Activated T-cell treated with anti-CD3 and anti-CD28 coated beads for 48 hours (primary cell): Measurements from ENCODE around the gene SURF6.
"Not testable (repeated sequence)": the region's sequence is repeated elsewhere in the genome, so short reads cannot be mapped to it uniquely, and the experiment has no call there.

ENCODE experiments used
- DNase-seq: peaks from one replicate; pipeline ENCODE4 v3.0.0-alpha.2; 2020; ENCODE audit warnings: low read depth

SURF6 gene

GRCh38 chr9:133290751-133291302 is 45.2 kb downstream of the SURF6 start:
- DNase-seq = no peak

- no peak for DNase-seq
Measured at GRCh38 chr9:133286523-133286922, 49.5 kb downstream of the SURF6 start.

DNA sequence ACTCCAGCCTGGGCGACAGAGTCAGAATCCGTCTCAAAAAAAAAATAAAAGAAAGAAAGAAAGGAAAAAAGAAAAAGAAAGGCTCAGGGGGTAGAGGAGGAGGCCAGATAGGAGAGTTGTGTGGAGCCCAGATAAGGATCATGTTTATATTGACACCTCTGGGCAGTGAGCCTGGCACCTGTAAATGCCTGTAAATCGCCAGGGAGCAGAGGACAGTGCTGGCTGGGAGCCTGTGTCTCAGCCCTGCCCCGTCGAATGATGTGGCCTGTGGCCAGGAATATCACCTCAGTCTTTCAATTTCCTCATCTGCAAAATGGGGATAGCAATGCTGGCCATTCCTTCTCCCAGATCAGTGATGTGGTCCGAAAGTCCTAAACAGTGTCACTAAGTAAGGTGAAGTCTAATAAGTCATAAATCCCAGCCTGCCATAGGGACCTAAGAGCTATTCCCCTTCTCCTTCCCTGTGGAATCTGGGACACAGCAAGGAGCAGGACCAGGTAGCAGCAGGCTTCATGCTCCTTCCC is 50.7 kb downstream of the SURF6 start:
- no peak for DNase-seq

DNA sequence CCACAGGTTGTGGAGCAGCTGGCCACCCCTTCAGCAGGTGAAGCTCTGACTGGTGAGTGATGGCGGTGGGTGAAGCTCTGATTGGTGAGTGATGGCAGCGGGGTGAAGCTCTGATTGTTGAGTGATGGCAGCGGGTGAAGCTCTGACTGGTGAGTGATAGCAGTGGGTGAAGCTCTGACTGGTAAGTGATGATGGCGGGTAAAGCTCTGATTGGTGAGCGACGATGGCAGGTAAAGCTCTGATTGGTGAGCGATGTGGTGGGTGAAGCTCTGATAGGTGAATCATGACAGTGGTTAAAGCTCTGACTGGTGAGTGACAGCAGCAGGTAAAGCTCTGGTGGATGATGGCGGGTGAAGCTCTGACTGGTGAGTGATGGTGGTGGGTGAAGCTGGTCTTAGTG is 51.6 kb downstream of the SURF6 start:
- no peak for DNase-seq

DNA sequence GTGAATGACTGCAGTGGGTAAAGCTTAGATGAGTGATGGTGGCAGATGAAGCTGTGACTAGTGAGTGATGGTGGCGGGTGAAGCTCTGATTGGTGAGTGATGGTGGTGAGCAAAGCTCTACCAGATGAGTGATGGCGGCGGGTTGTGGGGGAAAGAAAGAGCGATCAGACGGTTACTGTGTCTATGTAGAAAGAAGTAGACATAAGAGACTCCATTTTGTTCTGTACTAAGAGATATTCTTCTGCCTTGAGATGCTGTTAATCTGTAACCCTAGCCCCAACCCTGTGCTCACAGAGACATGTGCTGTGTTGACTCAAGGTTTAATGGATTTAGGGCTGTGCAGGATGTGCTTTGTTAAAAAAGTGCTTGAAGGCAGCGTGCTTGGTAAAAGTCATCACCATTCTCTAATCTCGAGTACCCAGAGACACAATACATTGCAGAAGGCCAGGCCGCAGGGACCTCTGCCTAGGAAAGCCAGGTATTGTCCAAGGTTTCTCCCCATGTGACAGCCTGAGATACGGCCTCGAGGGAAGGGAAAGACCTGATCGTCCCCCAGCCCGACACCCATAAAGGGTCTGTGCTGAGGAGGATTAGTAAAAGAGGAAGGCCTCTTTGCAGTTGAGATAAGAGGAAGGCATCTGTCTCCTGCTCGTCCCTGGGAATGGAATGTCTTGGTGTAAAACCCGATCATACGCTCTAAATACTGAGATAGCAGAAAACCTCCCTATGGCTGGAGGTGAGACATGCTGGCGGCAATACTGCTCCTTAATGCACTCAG is 52.5 kb downstream of the SURF6 start:
- not testable (repeated sequence) for DNase-seq

DNA sequence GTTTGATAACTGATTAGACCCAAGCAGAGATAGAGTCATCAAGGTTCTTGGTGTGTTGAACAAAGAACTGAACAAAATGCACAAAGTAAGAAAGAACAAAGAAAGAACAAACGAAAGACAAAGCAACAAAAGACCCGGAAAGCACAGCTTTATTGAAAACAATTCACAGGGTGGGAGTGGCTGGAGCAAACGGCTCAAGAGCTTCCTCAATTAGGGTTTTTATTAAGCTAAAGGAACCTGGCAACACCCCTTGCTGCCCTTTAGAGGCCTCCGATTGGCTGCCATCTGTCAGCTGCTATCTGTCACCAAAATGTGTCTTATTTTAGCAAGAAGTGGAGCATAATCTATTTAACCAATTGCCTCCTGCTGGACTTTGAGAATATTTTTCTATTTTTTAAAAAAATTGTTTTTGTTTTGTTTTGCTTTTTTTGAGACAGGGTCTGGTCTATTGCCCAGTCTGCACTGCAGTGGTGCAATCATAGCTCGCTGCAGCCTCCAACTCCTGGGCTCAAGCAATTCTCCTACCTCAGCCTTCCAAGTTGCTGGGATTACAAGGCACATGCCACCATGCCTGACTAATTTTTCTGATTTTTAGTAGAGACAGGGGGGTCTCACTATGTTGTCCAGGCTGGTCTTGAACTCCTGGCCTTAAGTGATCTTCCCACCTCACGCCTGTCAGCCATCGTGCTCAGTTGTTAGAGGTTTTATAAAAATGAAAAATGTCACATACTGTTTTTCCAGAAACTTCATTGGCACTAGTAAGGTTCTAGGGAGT is 53.3 kb downstream of the SURF6 start:
- no peak for DNase-seq

DNA sequence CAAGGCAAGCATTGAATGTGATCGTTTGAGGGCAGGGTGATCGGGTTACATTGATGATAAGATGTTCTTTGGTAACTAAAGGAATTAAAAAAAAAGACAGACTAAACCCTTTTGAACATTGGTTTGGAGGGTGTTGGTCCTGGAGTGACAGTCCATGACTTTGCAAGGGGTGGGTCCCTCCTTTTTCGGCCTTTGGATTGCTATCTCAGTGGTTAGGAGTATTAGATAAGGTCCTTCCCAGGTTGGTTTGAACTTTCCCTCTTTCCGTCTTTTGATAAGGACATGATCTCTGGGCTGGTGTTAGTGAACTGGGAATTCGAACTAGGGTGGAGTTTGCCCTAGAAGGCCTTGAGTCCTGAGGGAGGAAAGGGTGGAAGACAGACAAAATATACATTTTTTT is 55.6 kb downstream of the SURF6 start:
- DNase-seq = no peak
